OCI-LY7 (cell line): ENCODE data around the gene CYP17A1. TPM values are rescaled to one million over a fixed set of nuclear protein-coding genes. Genes with fewer than 3 reads are reported as not detected.

Experiments used
- BruUV-seq: library from RNA; stranded (reverse); fragments of 400-500 nt; replicated peaks from 2 replicates; lab custom pipeline; 2021; lab: Mats Ljungman, UMichigan
- CTCF ChIA-PET: fragments of 300-600 bp; sonication (Branson Sonifier 250); formaldehyde crosslinking; loops from one replicate; lab custom pipeline; 2022; ENCODE audit warnings: antibody characterized with exemption; ENCODE audit not compliant: unreplicated experiment; lab: Charles Lee
- POLR2A ChIA-PET: fragments of 300-600 bp; sonication (Branson Sonifier 250); formaldehyde crosslinking; loops from one replicate; lab custom pipeline; 2022; ENCODE audit warnings: antibody characterized with exemption; lab: Charles Lee
- DNase-seq: peaks from one replicate; pipeline ENCODE4 v3.0.0-alpha.2; 2015; ENCODE audit warnings: low spot score
- H2AFZ ChIP-seq: fragments of 200-600 bp; sonication (generic), shearing (Covaris generic); 2 replicates; pipeline ENCODE4 v1.6.1; 2014; ENCODE audit warnings: mild to moderate bottlenecking, antibody characterized with exemption, low read length, moderate library complexity
- H3K27ac ChIP-seq: fragments of 200-600 bp; sonication (generic); 2 replicates; pipeline ENCODE4 v1.5.1; 2014; ENCODE audit warnings: mixed run types, low read depth, mild to moderate bottlenecking, moderate library complexity, low read length, inconsistent platforms; ENCODE audit not compliant: poor library complexity, severe bottlenecking
- H3K36me3 ChIP-seq: fragments of 200-600 bp; sonication (generic); 2 replicates; pipeline ENCODE4 v1.6.1; 2014; ENCODE audit warnings: mild to moderate bottlenecking, antibody characterized with exemption, low read length, moderate library complexity, mixed read lengths; ENCODE audit not compliant: insufficient read depth
- H3K4me1 ChIP-seq: fragments of 200-600 bp; sonication (generic); 2 replicates; pipeline ENCODE4 v1.5.1; 2014; ENCODE audit warnings: mild to moderate bottlenecking, low read length; ENCODE audit not compliant: insufficient read depth, poor library complexity, severe bottlenecking
- H3K4me2 ChIP-seq: fragments of 200-600 bp; sonication (generic); 2 replicates; pipeline ENCODE4 v1.6.1; 2014; ENCODE audit warnings: mild to moderate bottlenecking, low read length
- H3K4me3 ChIP-seq: fragments of 200-600 bp; sonication (generic); 2 replicates; pipeline ENCODE4 v1.5.1; 2014; ENCODE audit warnings: mild to moderate bottlenecking, low read depth, low read length; ENCODE audit not compliant: poor library complexity, severe bottlenecking
- H3K79me2 ChIP-seq: fragments of 200-600 bp; sonication (generic); 2 replicates; pipeline ENCODE4 v1.6.1; 2016; ENCODE audit warnings: low read depth, mild to moderate bottlenecking, low read length, moderate library complexity, mixed read lengths; ENCODE audit not compliant: insufficient read depth
- H3K9me2 ChIP-seq: fragments of 200-600 bp; sonication (generic); 2 replicates; pipeline ENCODE4 v1.6.1; 2016; ENCODE audit warnings: mild to moderate bottlenecking, low read length, mixed read lengths; ENCODE audit not compliant: insufficient read depth
- H3K9me3 ChIP-seq: fragments of 200-600 bp; sonication (generic); 2 replicates; pipeline ENCODE4 v1.6.1; 2014; ENCODE audit warnings: mild to moderate bottlenecking, mixed run types, low read length, mixed read lengths
- H4K20me1 ChIP-seq: fragments of 200-600 bp; sonication (generic); 2 replicates; pipeline ENCODE4 v1.6.1; 2014; ENCODE audit warnings: mild to moderate bottlenecking, antibody characterized with exemption, low read length, moderate library complexity, mixed read lengths; ENCODE audit not compliant: insufficient read depth
- EZH2phosphoT487 ChIP-seq: fragments of 200-600 bp; sonication (generic); IDR thresholded peaks from 2 replicates; pipeline ENCODE4 v1.6.1; 2018; ENCODE audit warnings: low read depth, borderline replicate concordance, mild to moderate bottlenecking, mixed run types, antibody characterized with exemption, low read length, moderate library complexity, mixed read lengths
- intact Hi-C: fragments of 100-400 bp; cut with micrococcal nuclease; formaldehyde crosslinking; loops from one replicate; pipeline ENCODE4 v1.10.0; 2022; ENCODE audit not compliant: unreplicated experiment
- total RNA-seq, 2 experiments: library from RNA; depleted of rRNA in 1 of 2; stranded (reverse); fragments of >200 nt in 1 of 2; shearing (Covaris generic) in 1 of 2; gene quantifications; 2 replicates each; pipeline ENCODE4 v1.2.3, GENCODE V29; 2014 to 2022
- TF ChIP-seq, protein P1 (sequence below): fragments of 200-600 bp; sonication (generic); conservative IDR thresholded peaks from 2 replicates; pipeline ENCODE4 v1.5.1; 2014; ENCODE audit warnings: mild to moderate bottlenecking, antibody characterized with exemption, low read length, moderate library complexity, mixed read lengths

Gene CYP17A1
- total RNA-seq, 2 experiments from 2014 or later, result not detected

DNA sequence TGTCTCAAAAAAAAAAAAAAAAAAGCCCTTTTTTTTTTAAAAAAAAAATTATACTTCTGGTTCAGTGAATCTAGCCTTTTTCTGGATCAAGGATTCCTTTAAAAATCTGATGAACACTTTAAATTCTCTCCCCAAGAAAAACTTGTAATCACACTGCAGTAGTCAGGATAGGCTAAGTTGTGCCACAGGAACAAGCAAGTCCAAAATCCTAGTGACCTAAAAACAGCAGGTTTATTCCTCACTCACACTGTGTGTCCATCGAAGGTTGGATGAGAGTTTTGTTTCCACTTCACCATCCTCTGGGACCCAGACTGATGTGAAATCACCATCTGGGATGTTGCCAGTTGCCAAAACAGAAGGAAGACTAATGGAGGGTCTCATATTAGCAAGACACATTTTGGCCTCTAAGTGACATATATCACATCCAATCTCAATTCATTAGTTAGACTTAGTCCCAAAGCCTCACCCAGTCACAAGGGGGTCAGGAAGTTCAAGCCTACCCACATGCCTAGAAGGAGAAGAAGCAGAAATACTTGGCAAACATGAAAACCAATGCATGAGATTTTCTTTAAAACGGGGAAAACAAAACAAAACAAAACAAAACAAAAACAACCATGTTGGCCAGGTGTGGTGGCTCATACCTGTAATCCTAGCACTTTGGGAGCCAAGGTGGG is 32.7 kb downstream of the CYP17A1 start:
- no peak overlapping the region for H3K4me3 ChIP-seq
- intact Hi-C loops, result no loop called here
- no peak overlapping the region for H3K4me2 ChIP-seq
- no peaks in the 10 kb centered on the region for H3K9me2 ChIP-seq
- peaks cover 32% of the 10 kb centered on the region for H3K36me3 ChIP-seq
- no peak for DNase-seq
- no peaks in the 10 kb centered on the region for H4K20me1 ChIP-seq
- H3K27ac ChIP-seq, result no peak overlapping the region
- H3K4me1 ChIP-seq, result peaks cover 14% of the 10 kb centered on the region
- TF ChIP-seq EZH2phosphoT487, result no peak
- TF ChIP-seq, protein P1, sequence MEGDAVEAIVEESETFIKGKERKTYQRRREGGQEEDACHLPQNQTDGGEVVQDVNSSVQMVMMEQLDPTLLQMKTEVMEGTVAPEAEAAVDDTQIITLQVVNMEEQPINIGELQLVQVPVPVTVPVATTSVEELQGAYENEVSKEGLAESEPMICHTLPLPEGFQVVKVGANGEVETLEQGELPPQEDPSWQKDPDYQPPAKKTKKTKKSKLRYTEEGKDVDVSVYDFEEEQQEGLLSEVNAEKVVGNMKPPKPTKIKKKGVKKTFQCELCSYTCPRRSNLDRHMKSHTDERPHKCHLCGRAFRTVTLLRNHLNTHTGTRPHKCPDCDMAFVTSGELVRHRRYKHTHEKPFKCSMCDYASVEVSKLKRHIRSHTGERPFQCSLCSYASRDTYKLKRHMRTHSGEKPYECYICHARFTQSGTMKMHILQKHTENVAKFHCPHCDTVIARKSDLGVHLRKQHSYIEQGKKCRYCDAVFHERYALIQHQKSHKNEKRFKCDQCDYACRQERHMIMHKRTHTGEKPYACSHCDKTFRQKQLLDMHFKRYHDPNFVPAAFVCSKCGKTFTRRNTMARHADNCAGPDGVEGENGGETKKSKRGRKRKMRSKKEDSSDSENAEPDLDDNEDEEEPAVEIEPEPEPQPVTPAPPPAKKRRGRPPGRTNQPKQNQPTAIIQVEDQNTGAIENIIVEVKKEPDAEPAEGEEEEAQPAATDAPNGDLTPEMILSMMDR, result no peak
- BruUV-seq, result no TSS peak
- ChIA-PET CTCF (no interaction called here), POLR2A (interaction anchor here (1.6 kb wide), 1 partner anchor 40 kb away, joined by 3 read pairs; no protein-coding TSS in a partner anchor)
- H3K9me3 ChIP-seq, result 0 out of 2 replicates have a peak, but pooled peaks cover 5% of the 10 kb centered on the region
- H2AFZ ChIP-seq, result no peak overlapping the region
- H3K79me2 ChIP-seq, result no peaks in the 10 kb centered on the region

- intact Hi-C loops, result no loop called here
- H3K4me3 ChIP-seq, result no peak overlapping the region
- TF ChIP-seq, protein P1, result no peak
- TF ChIP-seq EZH2phosphoT487, result no peak
- no peaks in the 10 kb centered on the region for H3K9me2 ChIP-seq
- POLR2A ChIA-PET, result interaction anchor here (1.0 to 1.6 kb wide), 2 partner anchors 8 to 15 kb away, joined by 3 read pairs; no protein-coding TSS in a partner anchor
- H3K79me2 ChIP-seq, result no peaks in the 10 kb centered on the region
- peaks cover 44% of the 10 kb centered on the region for H3K36me3 ChIP-seq
- peaks cover 14% of the 10 kb centered on the region for H3K4me1 ChIP-seq
- no peak for DNase-seq
- no peaks in the 10 kb centered on the region for H4K20me1 ChIP-seq
- no peak overlapping the region for H3K27ac ChIP-seq
- H2AFZ ChIP-seq, result no peak overlapping the region
- 0 out of 2 replicates have a peak, but pooled peaks cover 5% of the 10 kb centered on the region for H3K9me3 ChIP-seq
- CTCF ChIA-PET, result no interaction called here
- BruUV-seq, result no TSS peak
- no peak overlapping the region for H3K4me2 ChIP-seq
Observed at GRCh38 chr10:102802920-102803534, 34.2 kb downstream of the CYP17A1 start.
